DND-41 (cell line): ENCODE results near the gene RNF152.

Source experiments
- ATAC-seq: fragments of 200-7000 bp; cut with Tn5 transposase; 3 replicates; pipeline ENCODE4 v1.9.1; 2021; ENCODE audit warnings: low read depth; ENCODE audit not compliant: insufficient read depth
- DNase-seq: peaks from one replicate; pipeline ENCODE4 v3.0.0-alpha.2; 2020
- H2AFZ ChIP-seq: 2 replicates; pipeline ENCODE4 v1.6.0; 2012; ENCODE audit warnings: low read depth, low read length
- H3K27ac ChIP-seq: 2 replicates; pipeline ENCODE4 v1.5.1; 2012; ENCODE audit warnings: low read length, inconsistent platforms
- H3K27me3 ChIP-seq: fragments of 200-600 bp; sonication (generic); 2 replicates; pipeline ENCODE4 v1.6.0; 2012; ENCODE audit warnings: low read length, mild to moderate bottlenecking, inconsistent platforms; ENCODE audit not compliant: insufficient read depth, poor library complexity
- H3K36me3 ChIP-seq: 2 replicates; pipeline ENCODE4 v1.5.1; 2012; ENCODE audit warnings: low read length, inconsistent platforms; ENCODE audit not compliant: insufficient read depth
- H3K4me1 ChIP-seq: 2 replicates; pipeline ENCODE4 v1.5.1; 2012; ENCODE audit warnings: mild to moderate bottlenecking, low read length; ENCODE audit not compliant: insufficient read depth
- H3K4me2 ChIP-seq: 2 replicates; pipeline ENCODE4 v1.6.0; 2012; ENCODE audit warnings: mild to moderate bottlenecking, moderate library complexity, low read length, inconsistent platforms; ENCODE audit not compliant: insufficient read depth
- H3K4me3 ChIP-seq, 2 experiments: fragments of 200-600 bp in 1 of 2; shearing (Covaris generic) in 1 of 2; 2 replicates each; pipeline ENCODE4 v1.5.1; 2012 to 2016; ENCODE audit warnings: inconsistent platforms in 2 of 2, low read length in 2 of 2, mild to moderate bottlenecking in 2 of 2, low read depth in 1 of 2, moderate library complexity in 1 of 2
- H3K79me2 ChIP-seq: 2 replicates; pipeline ENCODE4 v1.6.0; 2012; ENCODE audit warnings: low read length, inconsistent platforms; ENCODE audit not compliant: insufficient read depth
- H3K9ac ChIP-seq: 2 replicates; pipeline ENCODE4 v1.6.0; 2012; ENCODE audit warnings: low read depth, mild to moderate bottlenecking, inconsistent platforms, low read length, moderate library complexity
- H3K9me3 ChIP-seq: 2 replicates; pipeline ENCODE4 v1.5.1; 2012; ENCODE audit warnings: low read length, moderate library complexity, mild to moderate bottlenecking, inconsistent platforms; ENCODE audit not compliant: insufficient read depth, severe bottlenecking
- H4K20me1 ChIP-seq: 2 replicates; pipeline ENCODE4 v1.6.0; 2012; ENCODE audit warnings: low read length; ENCODE audit not compliant: insufficient read depth
- CTCF ChIP-seq: IDR thresholded peaks from 2 replicates; pipeline ENCODE4 v1.5.1; 2012; ENCODE audit warnings: borderline replicate concordance, low read length, moderate library complexity, mild to moderate bottlenecking; ENCODE audit not compliant: poor library complexity, severe bottlenecking; ENCODE audit errors: extremely low read depth
- EZH2 ChIP-seq: IDR thresholded peaks from 3 replicates; pipeline ENCODE4 v1.6.1; 2012; ENCODE audit warnings: borderline replicate concordance, low read depth, mild to moderate bottlenecking, moderate library complexity, low read length, inconsistent platforms; ENCODE audit not compliant: severe bottlenecking

The RNF152 gene

DNA sequence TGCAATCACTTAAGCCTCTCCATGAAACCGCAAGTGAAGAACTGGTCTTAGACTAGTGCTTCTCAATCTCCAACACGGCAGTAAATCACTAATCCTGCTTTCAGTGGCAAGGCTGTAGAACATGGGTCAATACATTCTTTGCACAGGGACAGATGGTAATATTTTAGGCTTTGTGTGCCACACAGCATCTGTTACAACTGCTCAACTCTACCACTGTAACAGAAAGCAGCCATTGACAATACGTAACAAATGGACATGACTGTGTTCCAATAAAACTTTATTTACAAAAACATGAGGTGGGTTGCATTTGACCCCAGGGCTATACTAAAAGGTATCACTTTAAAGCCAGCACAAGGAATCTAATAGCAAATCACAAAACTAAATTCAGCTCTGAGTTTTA is 51.1 kb downstream of the RNF152 start:
- Histone ChIP-seq H3K4me1 (peaks cover 60% of the 10 kb centered on the region), H3K27ac (peak overlapping the region; percentile 73), H4K20me1 (no peaks in the 10 kb centered on the region), H3K4me2 (no peak overlapping the region), H3K36me3 (no peaks in the 10 kb centered on the region), H3K27me3 (no peaks in the 10 kb centered on the region), H3K9ac (no peak overlapping the region), H3K9me3 (no peaks in the 10 kb centered on the region), H2AFZ (no peak overlapping the region), H3K79me2 (peaks cover 4% of the 10 kb centered on the region; the same call in 1 of the 2 replicates), H3K4me3 (no peak overlapping the region)
- DNase-seq (no peak), ATAC-seq (no peak)
- no peak for TF ChIP-seq EZH2
- no peak for TF ChIP-seq CTCF

GRCh38 chr18:61840324-61840723 is 52.5 kb downstream of the RNF152 start:
- 0 out of 2 replicates have a peak overlapping the region, but pooled peaks have one; percentile 2 for H2AFZ ChIP-seq
- H3K4me3 ChIP-seq: no peak overlapping the region
- peak overlapping the region; percentile 25; the same call in 1 of the 2 replicates for H3K4me2 ChIP-seq
- ATAC-seq (peak; percentile 72), DNase-seq (no peak)
- H3K79me2 ChIP-seq: peaks cover 10% of the 10 kb centered on the region; the same call in 1 of the 2 replicates
- H3K27me3 ChIP-seq: no peaks in the 10 kb centered on the region
- peak overlapping the region; percentile 13; the same call in 1 of the 2 replicates for H3K9ac ChIP-seq
- H3K4me1 ChIP-seq: peaks cover 54% of the 10 kb centered on the region
- no peaks in the 10 kb centered on the region for H4K20me1 ChIP-seq
- no peaks in the 10 kb centered on the region for H3K36me3 ChIP-seq
- no peaks in the 10 kb centered on the region for H3K9me3 ChIP-seq
- TF ChIP-seq EZH2 (no peak), CTCF (no peak)
- peak overlapping the region; percentile 73 for H3K27ac ChIP-seq

- H3K27me3 ChIP-seq: no peaks in the 10 kb centered on the region
- no peak overlapping the region; the same call in 1 of the 2 replicates for H3K27ac ChIP-seq
- H3K9ac ChIP-seq: no peak overlapping the region
- no peak for ATAC-seq
- H2AFZ ChIP-seq: no peak overlapping the region
- no peak overlapping the region for H3K4me2 ChIP-seq
- H3K36me3 ChIP-seq: no peaks in the 10 kb centered on the region
- TF ChIP-seq CTCF: peak; percentile 4
- no peak for TF ChIP-seq EZH2
- H3K79me2 ChIP-seq: peaks cover 16% of the 10 kb centered on the region
- no peak for DNase-seq
- no peaks in the 10 kb centered on the region for H4K20me1 ChIP-seq
- H3K4me1 ChIP-seq: peaks cover 61% of the 10 kb centered on the region
- no peak overlapping the region for H3K4me3 ChIP-seq
- no peaks in the 10 kb centered on the region for H3K9me3 ChIP-seq
Observed at GRCh38 chr18:61838521-61838920, 54.3 kb downstream of the RNF152 start.

DNA sequence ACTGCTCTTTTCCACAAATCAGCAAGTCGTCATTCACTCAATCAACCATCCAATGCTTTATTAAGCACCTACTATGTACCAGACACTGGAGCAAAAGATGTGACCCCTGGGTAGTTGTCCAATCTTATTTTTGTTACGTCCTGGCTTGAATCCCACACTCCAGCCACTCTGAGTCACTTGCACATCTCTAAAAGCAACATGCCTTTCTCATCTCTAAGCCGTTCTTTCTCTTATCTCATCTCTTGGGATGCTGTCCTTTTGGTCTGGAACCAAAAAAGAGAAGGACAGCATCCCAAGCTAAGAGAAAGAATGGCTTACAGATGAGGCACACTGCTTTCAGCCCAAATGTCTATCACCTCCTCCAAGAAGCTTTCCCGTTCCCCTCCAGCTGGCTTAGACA is 58.8 kb downstream of the RNF152 start:
- no peaks in the 10 kb centered on the region for H3K27me3 ChIP-seq
- H3K79me2 ChIP-seq: peaks cover 35% of the 10 kb centered on the region
- no peak for TF ChIP-seq CTCF
- ATAC-seq: no peak
- no peak for DNase-seq
- H3K27ac ChIP-seq: peak overlapping the region; percentile 92
- H3K36me3 ChIP-seq: no peaks in the 10 kb centered on the region
- H3K4me1 ChIP-seq: peaks cover 50% of the 10 kb centered on the region
- no peak overlapping the region; the same call in 1 of the 2 replicates for H2AFZ ChIP-seq
- H4K20me1 ChIP-seq: no peaks in the 10 kb centered on the region
- H3K4me2 ChIP-seq: peak overlapping the region; percentile 67
- no peaks in the 10 kb centered on the region for H3K9me3 ChIP-seq
- peak overlapping the region; percentile 49 for H3K9ac ChIP-seq
- H3K4me3 ChIP-seq: peak overlapping the region in 1 of 2 experiments; percentile 21; a peak in 1 of 4 replicates
